CD4-positive, alpha-beta T cell treated with Interleukin-12 subunit alpha and Interleukin-12 subunit beta, for 1 hour (primary cell): ENCODE results near the gene IWS1.
"Not testable (repeated sequence)": the region's sequence is repeated elsewhere in the genome, so short reads cannot be mapped to it uniquely, and the experiment has no call there.

Experiments used
- DNase-seq: peaks from one replicate; pipeline ENCODE4 v3.0.0-alpha.2; 2020

The IWS1 gene

GRCh38 chr2:127560201-127560930 lies 34.1 kb upstream of the IWS1 start:
- DNase-seq = no peak

GRCh38 chr2:127559454-127559853 lies 33.2 kb upstream of the IWS1 start:
- DNase-seq = no peak

GRCh38 chr2:127558911-127559310 lies 32.6 kb upstream of the IWS1 start:
- no peak for DNase-seq

- no peak for DNase-seq
Observed at GRCh38 chr2:127552846-127553245, 26.6 kb upstream of the IWS1 start.

- no peak for DNase-seq
Observed at GRCh38 chr2:127552336-127552735, 26.0 kb upstream of the IWS1 start.

- DNase-seq = no peak
Observed at GRCh38 chr2:127551221-127551930, 25.1 kb upstream of the IWS1 start.

GRCh38 chr2:127546797-127547196 lies 20.5 kb upstream of the IWS1 start:
- no peak for DNase-seq

- DNase-seq = no peak
Observed at GRCh38 chr2:127545796-127546195, 19.5 kb upstream of the IWS1 start.

- no peak for DNase-seq
Observed at GRCh38 chr2:127545189-127545588, 18.9 kb upstream of the IWS1 start.

GRCh38 chr2:127543013-127543501 lies 16.8 kb upstream of the IWS1 start:
- not testable (repeated sequence) for DNase-seq

GRCh38 chr2:127542231-127542630 lies 15.9 kb upstream of the IWS1 start:
- no peak for DNase-seq

GRCh38 chr2:127541809-127542208 lies 15.5 kb upstream of the IWS1 start:
- DNase-seq = no peak

GRCh38 chr2:127537644-127538043 lies 11.4 kb upstream of the IWS1 start:
- no peak for DNase-seq

GRCh38 chr2:127536707-127537541 lies 10.6 kb upstream of the IWS1 start:
- DNase-seq = no peak

GRCh38 chr2:127535918-127536317 lies 9.6 kb upstream of the IWS1 start:
- no peak for DNase-seq

GRCh38 chr2:127535422-127535901 lies 9.2 kb upstream of the IWS1 start, which contains the start of gene MYO7B:
TSS of gene MYO7B (plus strand) at chr2:127535683. CDS start at chr2:127559723, 24,040 bp downstream.
- DNase-seq = no peak

- DNase-seq = no peak
Observed at GRCh38 chr2:127532296-127532695, 6.0 kb upstream of the IWS1 start.

GRCh38 chr2:127531221-127531648 lies 4.9 kb upstream of the IWS1 start:
- DNase-seq = no peak

GRCh38 chr2:127530245-127531140 lies 4.2 kb upstream of the IWS1 start:
- DNase-seq = no peak

GRCh38 chr2:127529416-127529815 lies 3.1 kb upstream of the IWS1 start:
- DNase-seq = not testable (repeated sequence)

GRCh38 chr2:127528487-127528886 lies 2.2 kb upstream of the IWS1 start:
- no peak for DNase-seq
